ENCODE data around the gene DYNLT1.
A peak's percentile ranks its signal among the peaks of the same experiment; 100 is the strongest.
"Not testable (repeated sequence)": the region's sequence is repeated elsewhere in the genome, so short reads cannot be mapped to it uniquely, and the experiment has no call there.

DYNLT1 gene

GRCh38 chr6:158666628-158667359 is 22.3 kb upstream of the DYNLT1 start:
- no peak for DNase-seq

GRCh38 chr6:158665332-158665731 is 20.8 kb upstream of the DYNLT1 start:
- DNase-seq, result no peak

DNA sequence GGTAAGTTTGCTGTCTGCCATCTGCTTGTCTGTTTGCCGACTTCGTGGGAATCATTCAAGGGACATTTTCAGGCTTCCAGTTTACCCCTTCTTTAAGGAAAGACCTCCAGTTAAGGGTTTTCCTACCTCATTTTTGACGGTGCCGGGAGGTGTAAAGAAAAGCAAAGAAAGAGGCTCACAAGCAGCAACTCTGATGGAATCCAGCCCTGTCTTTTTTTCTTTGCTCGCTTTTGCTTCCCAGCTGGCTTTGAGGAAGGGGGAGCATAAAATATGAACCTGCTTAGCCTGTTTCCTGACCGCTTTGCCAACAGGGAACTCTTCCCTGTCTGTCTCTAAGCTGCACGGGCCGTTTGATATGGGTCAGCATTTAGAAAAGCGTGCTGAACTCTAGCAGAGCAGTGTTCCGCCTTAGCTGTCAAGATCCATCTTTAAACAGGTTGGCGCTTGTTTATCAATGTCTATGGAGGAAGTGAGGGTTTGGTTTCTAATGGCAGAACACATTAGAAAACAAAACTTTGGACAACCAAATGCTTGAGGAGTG is 19.2 kb upstream of the DYNLT1 start:
- DNase-seq, result peak; percentile 48

DNA sequence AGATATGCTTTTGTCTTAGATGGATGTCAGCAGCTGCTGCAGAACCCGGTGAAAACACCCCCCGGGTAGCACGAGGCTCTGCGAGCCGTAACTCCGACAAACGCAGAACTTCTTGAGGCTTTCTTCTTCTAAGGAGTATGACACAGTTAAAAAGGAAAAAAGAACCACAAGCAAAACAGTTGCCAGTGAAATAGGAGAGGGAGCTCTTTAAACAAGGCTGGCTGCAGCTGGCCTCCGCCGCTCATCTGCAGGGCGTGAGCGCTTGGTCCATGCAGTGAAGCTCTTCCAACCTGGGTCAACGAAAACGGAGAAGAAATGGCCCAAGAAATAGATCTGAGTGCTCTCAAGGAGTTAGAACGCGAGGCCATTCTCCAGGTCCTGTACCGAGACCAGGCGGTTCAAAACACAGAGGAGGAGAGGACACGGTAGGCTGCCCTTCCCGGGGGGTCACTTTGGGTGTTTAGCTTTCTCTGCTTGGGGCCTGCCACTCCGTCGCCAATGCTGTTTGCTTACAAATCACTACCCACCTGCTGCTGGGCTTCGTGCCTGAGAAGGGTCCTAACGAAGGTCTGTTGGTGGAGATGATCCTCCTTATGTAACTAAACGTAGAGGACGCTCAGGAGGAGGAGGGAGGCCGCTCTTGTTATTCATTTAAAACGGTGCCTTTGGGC is 18.5 kb upstream of the DYNLT1 start:
- peak; percentile 54 for DNase-seq

- DNase-seq, result no peak
Observed at GRCh38 chr6:158662607-158662953, 18.0 kb upstream of the DYNLT1 start.

DNA sequence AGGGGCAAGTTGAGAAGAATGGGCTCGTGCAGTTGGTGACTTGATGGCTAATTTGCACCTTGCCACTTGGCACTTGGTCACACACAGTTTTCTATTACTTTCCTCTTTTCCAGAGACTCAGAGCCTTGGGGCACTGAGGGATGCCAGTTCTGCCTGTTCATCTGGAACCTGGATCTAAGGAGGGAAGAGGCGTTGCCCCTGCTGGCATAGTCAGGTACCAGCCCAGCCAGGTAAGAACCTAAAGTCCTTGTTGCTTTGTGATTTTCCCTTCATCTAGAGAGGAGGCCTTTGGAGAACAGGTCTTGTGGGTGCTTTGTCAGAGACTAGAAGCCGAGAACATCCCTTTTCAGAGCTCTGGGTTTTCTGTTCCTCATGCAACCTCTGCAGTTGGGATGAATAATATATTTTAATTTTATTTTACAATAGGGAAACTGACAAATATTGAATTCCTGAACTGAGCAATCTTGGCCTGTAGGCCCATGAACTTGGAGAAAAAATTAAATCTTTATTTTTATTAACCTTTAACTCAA is 16.7 kb upstream of the DYNLT1 start:
- DNase-seq, result no peak

DNA sequence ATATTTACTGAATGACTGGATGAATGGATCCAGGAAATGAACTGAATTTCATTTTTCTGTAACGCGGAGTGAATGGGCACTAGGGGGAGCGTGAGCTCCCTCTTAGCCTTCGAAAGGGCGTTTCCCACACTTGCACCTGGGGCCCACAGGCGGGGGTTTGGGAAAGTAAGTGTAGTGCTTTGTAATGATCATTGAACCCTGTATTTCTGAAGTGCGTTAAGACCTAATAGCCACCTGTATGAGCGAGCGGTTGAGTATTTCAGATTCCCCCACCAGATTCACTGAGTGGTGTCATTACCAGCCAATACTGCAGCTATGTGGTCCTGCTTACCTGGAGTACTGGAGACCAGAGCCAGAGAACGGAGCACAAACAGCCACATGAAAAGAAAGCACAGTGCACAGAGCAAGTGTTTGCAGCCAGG is 15.8 kb upstream of the DYNLT1 start:
- no peak for DNase-seq

- DNase-seq, result not testable (repeated sequence)
Observed at GRCh38 chr6:158656986-158657385, 12.4 kb upstream of the DYNLT1 start.

DNA sequence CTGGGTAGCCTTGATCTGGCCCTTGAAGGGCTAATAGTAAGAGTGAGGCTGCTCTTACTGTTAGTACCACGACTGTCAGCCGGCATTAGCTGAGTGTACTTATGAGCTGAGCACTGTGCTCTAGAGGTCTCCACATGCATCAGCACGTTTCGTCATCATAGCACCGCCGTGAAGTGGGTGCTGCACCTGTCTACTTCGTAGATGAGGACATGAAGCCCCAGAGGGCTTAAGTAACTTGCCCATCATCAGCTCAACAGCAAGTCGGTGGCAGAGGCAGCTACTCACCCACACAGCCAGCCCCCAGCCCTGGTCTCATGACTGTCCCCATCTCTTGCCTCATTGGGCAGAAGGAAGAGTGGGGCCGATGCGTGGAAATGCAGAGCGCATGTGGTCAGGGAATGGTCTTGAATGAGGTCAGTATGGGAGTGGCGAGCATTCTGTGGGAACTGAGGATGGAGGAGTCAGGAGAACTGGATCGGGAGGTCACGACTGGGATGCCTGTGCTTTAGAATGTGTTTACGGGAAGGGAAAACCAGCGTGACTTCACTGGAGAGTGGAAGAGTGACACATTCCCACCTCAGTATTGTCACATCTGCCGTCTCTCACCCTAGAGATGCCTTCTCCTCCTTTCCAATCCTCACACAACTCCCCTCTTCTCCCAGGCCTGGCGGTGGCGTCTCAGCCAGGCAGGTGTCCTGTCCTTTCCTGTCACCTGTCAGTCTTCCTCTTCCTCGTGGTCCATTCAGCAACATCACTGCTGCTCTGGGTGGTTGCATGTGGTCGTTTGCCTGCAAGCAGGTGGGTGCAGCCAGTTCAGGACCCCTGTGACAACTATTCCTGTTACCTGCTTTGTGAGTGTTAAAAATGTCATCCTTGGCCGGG is 11.3 kb upstream of the DYNLT1 start:
- no peak for DNase-seq

DNA sequence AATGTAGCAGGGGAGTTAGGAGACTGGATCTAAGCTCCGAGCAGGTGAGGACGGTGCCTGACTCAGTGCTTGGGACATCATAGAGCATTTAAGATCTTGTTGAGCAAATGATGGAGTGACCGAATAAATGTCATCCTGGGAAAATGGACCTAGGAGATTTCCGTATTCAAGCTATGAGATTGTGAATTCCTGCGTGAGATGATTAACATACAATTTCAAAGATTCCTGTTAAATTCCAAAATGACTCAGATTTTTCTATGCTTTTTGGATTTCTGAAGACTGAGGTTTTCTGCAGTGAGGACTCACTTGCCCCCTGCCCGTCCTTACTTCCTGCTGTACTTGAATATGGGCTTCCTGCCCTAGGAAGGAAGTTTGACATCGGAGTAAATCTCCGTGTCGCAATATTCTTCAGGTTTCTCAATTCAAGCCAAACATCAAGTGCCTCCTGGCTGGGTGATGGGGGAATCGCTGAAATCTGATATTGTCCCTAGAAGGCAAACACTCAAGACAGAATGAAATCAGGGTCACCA is 10.5 kb upstream of the DYNLT1 start:
- no peak for DNase-seq

- DNase-seq, result peak; percentile 31
Observed at GRCh38 chr6:158654498-158654897, 10.0 kb upstream of the DYNLT1 start.

GRCh38 chr6:158653577-158654354 is 9.2 kb upstream of the DYNLT1 start:
- DNase-seq, result no peak

DNA sequence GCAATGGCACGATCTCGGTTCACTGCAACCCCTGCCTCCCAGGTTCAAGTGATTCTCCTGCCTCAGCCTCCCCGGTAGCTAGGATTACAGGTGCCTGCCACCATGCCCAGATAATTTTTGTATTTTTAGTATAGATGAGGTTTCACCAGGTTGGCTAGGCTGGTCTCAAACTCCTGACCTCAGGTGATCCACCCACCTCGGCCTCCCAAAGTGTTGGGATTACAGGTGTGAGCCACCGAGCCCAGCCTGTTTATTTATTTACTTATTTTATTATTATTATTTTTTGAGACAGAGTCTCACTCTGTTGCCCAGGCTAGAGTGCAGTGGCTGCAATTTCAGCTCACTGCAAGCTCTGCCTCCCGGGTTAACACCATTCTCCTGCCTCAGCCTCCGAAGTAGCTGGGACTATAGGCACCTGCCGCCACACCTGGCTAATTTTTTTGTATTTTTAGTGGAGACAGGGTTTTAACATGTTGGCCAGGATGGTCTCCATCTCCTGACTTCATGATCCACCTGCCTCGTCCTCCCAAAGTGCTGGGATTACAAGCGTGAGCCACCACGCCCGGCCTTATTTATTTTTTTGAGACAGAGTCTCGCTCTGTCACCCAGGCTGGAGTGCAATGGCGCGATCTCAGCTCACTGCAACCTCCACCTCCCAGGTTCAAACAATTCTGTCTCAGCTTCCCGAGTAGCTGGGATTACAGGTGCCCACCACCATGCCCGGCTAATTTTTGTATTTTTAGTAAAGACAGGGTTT is 7.6 kb upstream of the DYNLT1 start:
- not testable (repeated sequence) for DNase-seq

GRCh38 chr6:158649289-158650143 is 5.0 kb upstream of the DYNLT1 start, which contains the start of gene SYTL3:
SYTL3 (plus strand) TSS chr6:158650054; CDS start chr6:158663269, 13,215 bp downstream.
- peak; percentile 38 for DNase-seq

DNA sequence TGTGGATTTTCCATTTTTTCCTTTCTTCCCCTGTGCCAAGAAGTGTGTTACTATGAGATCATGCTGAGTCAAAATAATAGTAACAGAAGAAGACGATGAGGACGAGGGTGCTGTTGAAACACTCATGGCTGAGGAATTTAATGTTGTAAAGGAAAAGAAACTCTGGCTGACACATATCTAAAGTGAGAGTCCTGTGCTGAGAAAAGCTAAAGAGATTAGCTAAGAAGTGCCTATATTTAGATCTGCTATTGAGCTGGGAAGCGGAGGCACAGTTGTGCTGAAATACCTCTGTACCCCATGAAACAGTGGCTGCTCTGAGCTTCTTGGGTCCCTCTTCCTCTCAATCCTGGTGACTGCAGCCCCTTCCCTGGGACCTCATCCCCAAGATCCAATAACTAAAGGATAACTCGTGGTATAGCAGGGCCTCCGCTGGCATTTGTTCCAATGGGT is 4.2 kb upstream of the DYNLT1 start:
- no peak for DNase-seq

DNA sequence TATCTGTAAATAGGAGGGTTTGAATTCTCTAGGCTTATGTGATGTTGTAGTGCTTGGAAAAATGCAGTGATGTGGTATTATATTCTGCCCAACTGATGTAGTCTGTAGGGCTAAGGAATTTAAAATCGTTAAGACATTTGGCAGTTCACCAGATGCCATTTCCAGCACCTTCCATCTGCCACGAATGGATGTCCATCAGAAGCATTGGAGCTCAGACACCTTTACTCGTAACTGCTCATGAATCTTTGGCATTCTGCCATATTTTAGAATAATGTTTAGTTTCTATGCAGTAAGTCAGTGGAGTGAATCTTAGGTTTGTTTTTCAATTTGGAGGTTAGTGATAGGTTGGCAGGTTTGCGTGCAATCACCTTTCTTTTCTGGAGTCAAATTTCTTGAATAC is 3.0 kb upstream of the DYNLT1 start:
- no peak for DNase-seq

DNA sequence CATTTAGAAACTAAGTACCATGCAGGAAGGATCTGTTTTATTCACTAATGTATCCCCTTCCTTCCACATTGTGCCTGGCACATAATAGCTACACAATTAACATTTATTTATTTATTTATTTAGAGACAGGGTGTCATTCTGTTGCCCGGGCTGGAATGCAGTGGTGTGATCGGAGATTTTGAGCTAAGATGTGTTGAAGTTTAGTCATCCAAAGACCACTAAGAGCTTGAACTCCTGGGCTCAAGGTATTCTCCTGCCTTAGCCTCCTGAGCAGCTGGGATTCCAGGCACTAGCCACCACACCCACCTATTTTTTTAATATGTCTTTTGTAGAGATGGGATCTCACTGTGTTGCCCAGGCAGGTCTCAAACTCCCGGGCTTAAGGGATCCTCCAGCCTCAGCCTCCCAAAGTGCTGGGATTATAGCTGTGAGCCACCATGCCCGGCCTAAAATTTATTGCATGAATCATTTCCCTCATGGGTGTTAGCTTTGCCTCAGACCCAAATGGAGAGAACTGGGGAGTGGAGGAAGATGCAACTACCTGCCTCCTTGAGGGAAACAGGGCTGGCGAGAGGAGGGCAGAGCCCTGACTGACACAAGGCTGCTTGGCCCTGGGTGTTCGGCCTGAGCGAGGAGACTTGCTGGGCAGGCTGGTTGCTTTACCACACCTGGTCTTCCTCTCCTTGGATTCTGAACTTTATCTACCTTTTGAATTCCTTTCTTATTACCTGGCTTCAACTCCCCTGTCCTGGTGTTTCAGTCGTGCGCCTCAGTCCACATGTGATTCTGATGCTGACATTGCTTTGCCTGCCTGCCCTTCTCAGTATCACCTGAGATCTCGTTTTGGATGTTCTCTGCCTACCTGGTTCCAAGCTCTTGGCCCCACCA is 1.7 kb upstream of the DYNLT1 start:
- no peak for DNase-seq
